ENCODE results near the gene TNNI2.
"Not testable (repeated sequence)": the region's sequence is repeated elsewhere in the genome, so short reads cannot be mapped to it uniquely, and the experiment has no call there.

TNNI2 gene

GRCh38 chr11:1862588-1863351, 24.0 kb downstream of the TNNI2 start:
- DNase-seq, result no peak

DNA sequence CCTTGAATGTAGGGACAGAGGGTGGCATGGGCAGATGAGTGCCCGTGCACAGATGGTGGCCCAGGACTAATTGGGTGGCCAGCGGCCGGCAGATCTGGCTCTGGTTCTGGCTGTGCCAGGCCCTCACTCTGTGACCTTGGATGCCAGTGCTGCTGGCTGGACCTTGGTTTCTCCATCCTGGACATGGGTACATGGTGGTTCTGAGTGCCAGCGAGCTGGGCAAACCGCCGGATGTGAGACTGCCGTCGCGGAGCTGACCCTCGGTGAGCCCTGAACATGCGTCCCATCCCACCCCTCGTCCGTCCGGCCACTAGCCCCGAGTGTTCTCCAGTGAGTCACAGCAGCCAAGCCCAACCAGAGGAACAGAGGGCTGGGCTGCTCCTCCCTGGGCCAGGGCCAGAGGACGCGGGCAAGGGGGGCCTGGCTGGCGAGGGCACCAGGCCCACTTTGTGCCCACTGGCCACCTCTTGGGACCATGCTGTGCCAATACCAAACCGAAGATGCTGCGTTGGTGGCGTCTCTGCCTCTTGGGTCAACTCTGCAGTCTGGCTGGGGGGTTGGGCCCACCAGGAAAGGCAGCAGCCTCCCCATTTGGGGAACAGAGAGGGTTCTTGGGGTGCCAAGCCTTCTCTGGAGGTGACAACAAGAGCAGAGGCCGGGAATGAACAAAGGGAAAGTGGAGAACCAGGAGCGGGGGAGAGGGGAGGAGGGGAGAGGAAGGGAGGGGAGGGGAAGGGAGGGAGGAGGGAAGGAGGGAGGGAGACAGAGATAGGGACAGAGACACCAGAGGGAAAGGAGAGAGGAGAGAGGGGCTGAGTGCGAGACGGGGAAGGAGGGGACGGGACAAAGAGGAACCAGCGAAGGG, 24.8 kb downstream of the TNNI2 start:
- peak; percentile 10 to 28 for DNase-seq

GRCh38 chr11:1864231-1864630, 25.4 kb downstream of the TNNI2 start:
- no peak for DNase-seq

DNA sequence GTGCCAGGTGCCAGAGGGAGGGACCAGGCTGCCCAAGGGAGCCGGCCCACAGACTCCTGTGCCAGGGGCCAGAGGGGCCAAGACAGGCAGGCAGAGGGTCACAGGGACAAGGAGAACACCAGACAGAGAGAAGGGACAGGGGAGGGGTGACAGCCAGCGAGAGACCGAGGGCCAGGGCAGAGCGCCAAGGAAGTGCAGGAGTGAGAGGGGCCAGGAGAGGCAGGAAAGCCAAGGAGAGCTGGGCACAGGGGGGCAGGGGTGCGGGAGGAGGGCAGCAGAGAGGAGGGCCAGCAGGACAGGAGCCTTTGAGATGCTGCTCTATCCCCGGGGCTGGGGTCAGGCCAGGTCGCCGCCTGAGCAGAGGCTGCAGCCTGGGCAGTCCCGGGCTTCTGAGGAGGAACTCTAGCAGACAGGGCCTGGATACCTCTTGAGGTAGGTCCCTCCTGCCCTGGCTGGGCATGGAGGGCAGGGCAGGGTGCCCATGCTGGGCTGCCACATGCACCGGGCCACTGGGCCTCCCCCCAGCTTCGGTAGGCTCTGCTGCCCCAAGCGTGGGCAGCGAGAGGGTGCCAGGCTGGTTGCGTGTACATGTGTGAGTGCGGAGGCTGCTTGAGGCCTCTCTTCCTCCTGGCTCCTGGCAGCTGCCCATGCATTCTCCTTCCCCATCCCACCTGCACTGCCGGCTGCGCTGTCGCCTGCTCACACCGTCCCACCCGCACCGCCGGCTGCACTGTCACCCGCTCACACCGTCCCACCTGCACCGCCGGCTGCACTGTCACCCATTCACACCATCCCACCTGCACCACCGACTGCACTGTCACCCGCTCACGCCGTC, 26.3 kb downstream of the TNNI2 start:
- DNase-seq, result no peak

DNA sequence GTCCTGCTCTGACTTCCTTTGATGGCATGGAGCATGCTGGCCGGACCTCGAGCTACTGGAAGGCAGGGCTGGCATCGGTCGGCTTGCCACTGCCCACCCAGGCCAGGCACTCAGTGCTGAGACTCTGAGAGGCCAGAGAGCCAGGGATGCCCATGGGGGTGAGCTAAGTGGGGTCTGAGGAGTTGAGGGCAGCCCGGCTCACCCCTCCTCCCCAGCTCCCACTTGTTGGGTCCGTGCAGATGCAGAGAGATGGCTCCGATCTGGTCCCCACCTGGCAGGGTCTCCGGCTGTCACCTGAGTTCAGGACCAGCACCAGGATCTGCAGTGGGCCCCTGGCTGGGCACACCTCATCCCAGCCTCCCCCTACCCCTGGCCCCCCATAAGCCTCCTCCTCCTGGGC, 27.4 kb downstream of the TNNI2 start:
- no peak for DNase-seq

- DNase-seq, result no peak
These were observed 28.0 kb downstream of the TNNI2 start for GRCh38 chr11:1866776-1867175.

DNA sequence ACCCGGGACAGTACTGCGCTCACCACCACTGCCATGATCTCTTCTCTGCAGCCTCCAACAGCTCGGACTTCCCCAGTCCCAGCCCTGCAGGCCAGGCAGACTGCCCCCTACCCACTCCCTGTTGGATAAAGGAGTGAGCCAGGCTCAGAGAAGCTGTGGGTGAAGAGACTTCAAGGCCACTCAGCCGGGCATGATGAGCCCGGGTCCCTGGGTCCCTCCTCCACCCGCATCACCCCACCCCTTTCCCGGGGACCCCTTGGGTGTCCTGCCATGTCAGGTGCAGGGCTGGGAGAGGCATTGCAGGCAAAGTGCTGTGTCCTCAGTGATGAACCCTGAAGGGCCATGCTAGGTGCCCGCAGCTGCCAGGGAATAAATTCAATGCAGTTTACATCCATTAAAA, 28.6 kb downstream of the TNNI2 start:
- no peak for DNase-seq

- no peak for DNase-seq
These were observed 29.4 kb downstream of the TNNI2 start for GRCh38 chr11:1868056-1868635.

DNA sequence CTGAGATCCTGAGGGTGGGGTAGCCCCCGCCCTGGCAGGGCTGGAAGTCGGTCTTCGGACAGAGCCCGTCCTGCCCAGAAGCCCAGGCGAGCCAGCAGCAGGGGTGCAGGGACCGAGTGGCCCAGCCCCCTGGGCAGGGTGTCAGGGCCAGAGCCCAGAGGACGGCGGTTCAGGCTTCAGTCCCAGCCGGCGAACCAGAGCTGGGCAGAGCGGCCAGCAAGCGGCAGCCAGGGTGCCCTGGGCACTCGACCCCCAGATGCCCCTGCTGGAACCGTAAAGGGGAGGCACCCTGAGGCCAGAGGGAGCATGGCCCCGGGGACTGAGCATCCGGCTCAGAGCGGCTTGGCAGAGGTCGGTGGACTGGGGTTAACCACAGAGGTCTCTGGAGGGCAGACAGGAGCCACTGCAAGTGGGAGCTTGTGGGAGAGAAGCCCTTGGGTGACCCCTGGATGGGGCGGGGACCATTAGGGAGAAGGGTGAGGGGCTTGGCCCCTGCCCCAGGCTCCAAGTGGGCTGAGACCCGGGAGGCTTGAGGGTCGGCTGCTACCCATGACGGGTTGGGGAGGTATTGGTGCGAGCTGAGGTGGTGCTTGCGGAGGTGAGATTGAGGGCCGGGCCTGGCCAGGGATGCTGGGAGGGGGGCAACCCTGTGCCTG, 30.0 kb downstream of the TNNI2 start:
- DNase-seq, result no peak

DNA sequence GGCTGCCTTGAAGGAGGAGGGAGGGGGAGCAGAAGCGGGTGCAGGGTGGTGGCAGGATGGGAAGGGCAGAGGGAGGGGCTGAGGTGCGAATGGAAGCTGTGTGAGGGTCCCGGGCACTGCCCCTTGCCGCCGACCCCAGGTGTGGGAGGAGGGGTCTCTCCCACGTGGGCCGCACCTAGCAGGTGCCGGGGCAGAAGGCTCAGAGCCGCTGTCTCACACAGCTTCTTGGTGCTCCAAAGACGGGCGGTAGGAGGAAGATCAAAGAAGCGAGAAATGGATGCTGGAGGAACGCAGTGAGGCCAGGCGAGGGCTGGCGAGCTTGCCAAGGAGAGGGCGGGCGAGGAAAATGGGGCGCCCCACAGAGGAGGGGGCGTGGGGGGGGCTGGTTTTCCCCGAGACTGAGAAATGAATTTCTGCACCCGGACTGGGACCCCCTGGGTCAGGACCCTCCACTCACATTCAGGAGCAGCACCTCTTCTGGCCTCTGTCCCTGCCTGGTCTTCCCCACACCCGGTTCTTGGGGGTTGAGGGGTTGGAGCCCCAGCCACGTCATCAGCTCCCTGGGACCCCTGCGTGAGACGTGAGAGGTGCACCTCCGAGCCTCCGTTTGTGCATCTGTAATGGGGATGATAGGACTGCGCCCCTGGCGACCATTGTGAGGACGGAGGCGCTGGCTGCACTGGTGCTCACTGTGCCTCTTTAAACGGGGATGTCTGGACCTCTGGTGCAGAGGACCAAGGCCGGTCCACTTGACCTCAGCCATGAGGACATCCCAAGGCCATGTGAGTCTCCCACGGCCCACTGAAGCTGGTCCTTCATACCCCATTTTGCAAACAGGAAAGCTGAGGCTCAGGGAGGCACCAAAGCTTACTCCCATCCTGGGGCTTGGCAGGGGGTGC, 30.9 kb downstream of the TNNI2 start:
- no peak for DNase-seq

- DNase-seq, result no peak
These were observed 31.5 kb downstream of the TNNI2 start for GRCh38 chr11:1870326-1870696.

- no peak for DNase-seq
These were observed 32.1 kb downstream of the TNNI2 start for GRCh38 chr11:1870721-1871466.

- no peak for DNase-seq
These were observed 32.8 kb downstream of the TNNI2 start for GRCh38 chr11:1871531-1871930.

DNA sequence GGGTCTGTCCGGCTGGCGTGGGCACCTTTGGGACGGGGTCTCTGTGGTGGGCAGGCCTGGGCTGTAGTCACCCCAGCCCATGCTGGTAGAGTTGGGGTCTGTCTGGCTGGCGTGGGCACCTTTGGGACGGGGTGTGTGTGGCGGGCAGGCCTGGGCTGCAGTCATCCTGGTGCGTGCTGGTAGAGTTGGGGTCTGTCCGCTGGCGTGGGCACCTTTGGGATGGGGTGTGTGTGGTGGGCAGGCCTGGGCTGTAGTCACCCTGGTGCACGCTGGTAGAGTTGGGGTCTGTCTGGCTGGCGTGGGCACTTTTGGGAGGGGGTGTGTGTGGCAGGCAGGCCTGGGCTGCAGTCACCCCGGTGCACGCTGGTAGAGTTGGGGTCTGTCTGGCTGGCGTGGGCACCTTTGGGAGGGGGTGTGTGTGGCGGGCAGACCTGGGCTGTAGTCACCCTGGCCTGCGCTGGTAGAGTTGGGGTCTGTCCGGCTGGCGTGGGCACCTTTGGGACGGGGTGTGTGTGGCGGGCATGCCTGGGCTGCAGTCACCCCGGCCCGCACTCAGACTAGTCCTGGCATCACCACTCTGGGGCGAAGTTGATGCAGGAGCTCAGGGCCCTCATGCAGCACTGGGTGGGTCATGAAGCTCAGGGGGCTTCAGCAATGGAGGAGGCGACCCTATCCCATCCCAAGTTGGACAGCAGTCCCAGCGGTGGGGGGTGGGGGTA, 33.6 kb downstream of the TNNI2 start:
- DNase-seq, result no peak

GRCh38 chr11:1873048-1873812, 34.4 kb downstream of the TNNI2 start:
- no peak for DNase-seq

- DNase-seq, result not testable (repeated sequence)
These were observed 35.0 kb downstream of the TNNI2 start for GRCh38 chr11:1873813-1874150.

GRCh38 chr11:1874441-1875092, 35.8 kb downstream of the TNNI2 start:
- DNase-seq, result not testable (repeated sequence)

DNA sequence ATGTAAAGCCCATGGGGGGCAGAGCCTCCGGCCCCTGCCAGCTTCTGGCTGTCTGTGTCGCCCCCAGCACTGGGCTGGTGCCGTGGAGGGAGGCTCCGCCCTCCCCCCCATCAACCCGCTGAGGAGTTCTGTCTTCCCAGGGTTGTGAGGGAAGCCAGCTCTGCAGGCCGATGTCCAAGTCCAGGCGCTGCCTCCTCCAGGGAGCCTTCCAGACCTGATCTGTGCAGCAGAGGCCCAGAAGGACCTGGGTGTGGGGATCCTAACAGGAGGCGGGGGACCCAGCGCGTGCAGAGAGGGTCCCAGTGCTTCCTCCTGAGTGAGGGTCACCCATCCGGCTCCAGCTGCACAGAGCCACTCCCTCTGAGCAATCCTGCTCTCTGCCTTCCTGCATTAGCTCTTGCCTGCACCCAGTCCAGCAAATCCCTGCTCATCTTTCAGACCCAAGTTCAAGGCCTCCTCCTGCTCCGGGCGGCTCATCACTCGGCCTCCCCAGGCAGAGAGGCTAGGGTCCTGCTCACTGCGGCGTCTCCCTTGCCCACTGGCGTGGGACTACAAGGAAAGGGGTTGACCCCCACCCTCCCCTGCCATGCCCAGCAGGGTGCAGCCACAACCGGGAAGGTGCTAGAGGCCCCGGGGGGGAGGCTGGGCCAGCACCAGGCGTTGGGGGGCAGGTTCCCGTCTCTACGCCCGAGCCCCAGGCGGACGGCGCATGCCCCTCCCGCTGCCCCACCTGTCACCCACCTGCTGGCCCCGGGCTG, 36.5 kb downstream of the TNNI2 start:
- DNase-seq, result no peak
